ENCODE results near the gene TRIM2. TPM values are rescaled to one million over a fixed set of nuclear protein-coding genes. Genes with fewer than 3 reads are reported as not detected.

Gene TRIM2
- polyA plus RNA-seq, 3 donors = 0.50 to 0.96 (median 0.76) TPM

DNA sequence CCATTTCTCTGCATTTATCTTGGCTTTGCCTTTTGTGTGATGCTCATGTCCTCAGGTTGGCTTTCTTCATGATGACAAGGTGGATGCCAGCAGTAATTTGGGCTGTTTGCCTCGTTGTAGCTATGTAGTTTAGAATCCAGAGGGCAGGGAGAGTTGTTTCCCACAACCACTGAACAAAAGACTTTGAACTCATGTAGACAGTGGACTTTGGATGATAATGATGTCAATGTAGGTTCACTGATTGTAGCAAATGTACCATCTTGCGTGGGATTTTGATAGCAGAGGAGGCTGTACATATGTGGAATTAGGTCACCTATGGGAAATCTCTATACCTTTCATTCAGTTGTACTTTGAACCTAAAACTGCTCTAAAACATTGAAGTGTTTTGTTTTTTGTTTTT is 181.5 kb downstream of the TRIM2 start:
- no peak overlapping the region for H3K27ac ChIP-seq (ENCODE audit: low read depth in 1 of 2, low read length in 2 of 2)
- no peak overlapping the region for H3K9ac ChIP-seq (ENCODE audit: insufficient read depth, low read length, poor library complexity, severe bottlenecking)
- intact Hi-C loops (cut with micrococcal nuclease) = no loop called here
- H3K4me1 ChIP-seq (ENCODE audit: control insufficient read depth in 1 of 2, insufficient read depth in 2 of 2, low read length in 2 of 2) = no peaks in the 10 kb centered on the region
- Mint-ChIP-seq H3K27me3 (ENCODE audit: low read depth in 3 of 3) (no peaks in the 10 kb centered on the region), H3K4me1 (no peaks in the 10 kb centered on the region), H3K27ac (peak overlapping the region in 1 of 7 donors; percentile 11), H3K4me3 (no peak overlapping the region), H3K9me3 (no peaks in the 10 kb centered on the region), H3K36me3 (peaks cover 4 to 15% of the 10 kb centered on the region in 2 donors)
- H3K36me3 ChIP-seq (replicated peaks in 1 of 2; ENCODE audit: control insufficient read depth in 1 of 2, insufficient read depth in 2 of 2, low read length in 2 of 2) = no peaks in the 10 kb centered on the region
- no peak overlapping the region for H3K4me3 ChIP-seq (replicated peaks in 1 of 3; ENCODE audit: low read depth in 2 of 3, low read length in 3 of 3)
- no peaks in the 10 kb centered on the region for H3K27me3 ChIP-seq (ENCODE audit: control insufficient read depth in 2 of 2, insufficient read depth in 2 of 2, low read length in 2 of 2)
- H4K20me1 ChIP-seq (ENCODE audit: insufficient read depth, low read length) = no peaks in the 10 kb centered on the region
- DNase-seq = no peak
- no CpG with 5 or more reads among the region's 2 CpGs for WGBS (ENCODE audit: insufficient coverage)
- H3K4me2 ChIP-seq (replicated peaks; ENCODE audit: extremely low read depth, low read length, poor library complexity, severe bottlenecking) = no peak overlapping the region
- H3K9me3 ChIP-seq (replicated peaks in 1 of 2; ENCODE audit: control insufficient read depth in 1 of 2, insufficient read depth in 1 of 2, low read length in 2 of 2) = no peaks in the 10 kb centered on the region
- no peak overlapping the region for H2AFZ ChIP-seq (ENCODE audit: insufficient read depth, low read depth, low read length, poor library complexity, severe bottlenecking)
- TF ChIP-seq, protein P1, sequence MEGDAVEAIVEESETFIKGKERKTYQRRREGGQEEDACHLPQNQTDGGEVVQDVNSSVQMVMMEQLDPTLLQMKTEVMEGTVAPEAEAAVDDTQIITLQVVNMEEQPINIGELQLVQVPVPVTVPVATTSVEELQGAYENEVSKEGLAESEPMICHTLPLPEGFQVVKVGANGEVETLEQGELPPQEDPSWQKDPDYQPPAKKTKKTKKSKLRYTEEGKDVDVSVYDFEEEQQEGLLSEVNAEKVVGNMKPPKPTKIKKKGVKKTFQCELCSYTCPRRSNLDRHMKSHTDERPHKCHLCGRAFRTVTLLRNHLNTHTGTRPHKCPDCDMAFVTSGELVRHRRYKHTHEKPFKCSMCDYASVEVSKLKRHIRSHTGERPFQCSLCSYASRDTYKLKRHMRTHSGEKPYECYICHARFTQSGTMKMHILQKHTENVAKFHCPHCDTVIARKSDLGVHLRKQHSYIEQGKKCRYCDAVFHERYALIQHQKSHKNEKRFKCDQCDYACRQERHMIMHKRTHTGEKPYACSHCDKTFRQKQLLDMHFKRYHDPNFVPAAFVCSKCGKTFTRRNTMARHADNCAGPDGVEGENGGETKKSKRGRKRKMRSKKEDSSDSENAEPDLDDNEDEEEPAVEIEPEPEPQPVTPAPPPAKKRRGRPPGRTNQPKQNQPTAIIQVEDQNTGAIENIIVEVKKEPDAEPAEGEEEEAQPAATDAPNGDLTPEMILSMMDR (IDR thresholded peaks at IDR 0.05) = no peak
- no peaks in the 10 kb centered on the region for H3K79me2 ChIP-seq (ENCODE audit: insufficient read depth, low read length)

DNA sequence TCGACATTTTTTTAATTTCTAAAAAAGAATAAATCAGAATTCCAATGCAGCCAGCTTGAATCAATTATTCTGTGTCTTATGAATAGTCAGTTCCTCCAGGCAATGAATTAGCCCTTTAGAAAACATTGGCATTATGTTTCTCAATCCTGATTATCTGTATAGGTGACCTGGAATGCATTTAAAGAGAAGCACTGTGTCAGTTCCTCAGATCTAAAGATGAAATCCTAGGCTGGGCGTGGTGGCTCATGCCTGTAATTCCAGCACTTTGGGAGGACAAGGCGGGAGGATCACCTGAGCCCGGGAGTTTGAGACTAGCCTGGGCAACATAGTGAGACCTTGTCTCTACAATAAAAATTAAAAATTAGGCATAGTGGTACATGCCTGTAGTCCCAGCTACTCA is 183.7 kb downstream of the TRIM2 start:
- Mint-ChIP-seq H3K36me3 (peaks cover 8 to 23% of the 10 kb centered on the region in 2 donors), H3K9me3 (peaks cover 0 to 2% (median 0%) of the 10 kb centered on the region in 7 donors), H3K27ac (no peak overlapping the region), H3K27me3 (ENCODE audit: low read depth in 3 of 3) (no peaks in the 10 kb centered on the region), H3K4me3 (no peak overlapping the region), H3K4me1 (no peaks in the 10 kb centered on the region)
- no peak overlapping the region for H3K4me3 ChIP-seq (replicated peaks in 1 of 3; ENCODE audit: low read depth in 2 of 3, low read length in 3 of 3)
- no peaks in the 10 kb centered on the region for H3K4me1 ChIP-seq (ENCODE audit: control insufficient read depth in 1 of 2, insufficient read depth in 2 of 2, low read length in 2 of 2)
- no peak overlapping the region for H3K9ac ChIP-seq (ENCODE audit: insufficient read depth, low read length, poor library complexity, severe bottlenecking)
- no peak overlapping the region for H3K4me2 ChIP-seq (replicated peaks; ENCODE audit: extremely low read depth, low read length, poor library complexity, severe bottlenecking)
- no peaks in the 10 kb centered on the region for H3K9me3 ChIP-seq (replicated peaks in 1 of 2; ENCODE audit: control insufficient read depth in 1 of 2, insufficient read depth in 1 of 2, low read length in 2 of 2)
- no peaks in the 10 kb centered on the region for H3K36me3 ChIP-seq (replicated peaks in 1 of 2; ENCODE audit: control insufficient read depth in 1 of 2, insufficient read depth in 2 of 2, low read length in 2 of 2)
- 100% methylated on average over 1 of the region's 4 CpGs for WGBS (ENCODE audit: insufficient coverage)
- no peak for DNase-seq
- TF ChIP-seq, protein P1 (IDR thresholded peaks at IDR 0.05) = no peak
- H3K27me3 ChIP-seq (ENCODE audit: control insufficient read depth in 2 of 2, insufficient read depth in 2 of 2, low read length in 2 of 2) = no peaks in the 10 kb centered on the region
- H2AFZ ChIP-seq (ENCODE audit: insufficient read depth, low read depth, low read length, poor library complexity, severe bottlenecking) = no peak overlapping the region
- H3K79me2 ChIP-seq (ENCODE audit: insufficient read depth, low read length) = no peaks in the 10 kb centered on the region
- no peaks in the 10 kb centered on the region for H4K20me1 ChIP-seq (ENCODE audit: insufficient read depth, low read length)
- no peak overlapping the region for H3K27ac ChIP-seq (ENCODE audit: low read depth in 1 of 2, low read length in 2 of 2)
- intact Hi-C loops (cut with micrococcal nuclease) = no loop called here

Small RNA genes lying within 50 kb of the gene (small RNA-seq; reads per million reads assigned to genes)
- gene RF00019 (ENCODE audit: insufficient read length, low read depth) (not detected), gene RN7SL419P (ENCODE audit: insufficient read length, low read depth) (not detected), gene RNU6-1196P (ENCODE audit: insufficient read length, low read depth) (not detected)

Other genes starting within 250 kb of the TRIM2 start
- gene MND1, start 140.2 kb downstream of the TRIM2 start, polyA plus RNA-seq = not detected

Data from CD14-positive monocyte (primary cell).